ENCODE results near the gene OR2B2. TPM values are rescaled to one million over a fixed set of nuclear protein-coding genes. Genes with fewer than 3 reads are reported as not detected.
A peak's percentile ranks its signal among the peaks of the same experiment; 100 is the strongest.
"Not testable (repeated sequence)": the region's sequence is repeated elsewhere in the genome, so short reads cannot be mapped to it uniquely, and the experiment has no call there.

The OR2B2 gene
- total RNA-seq, 1 experiment from 2014 or later, result not detected

- POLR2A ChIA-PET (ENCODE audit: low non-redundant PET), result no interaction called here
- no peak for TF ChIP-seq EZH2 (IDR thresholded peaks at IDR 0.05; ENCODE audit: borderline replicate concordance, low read depth, low read length, poor library complexity, severe bottlenecking)
- TF ChIP-seq CTCF (conservative IDR thresholded peaks at IDR 0.05; ENCODE audit: low read depth, low read length), result no peak
- no peak overlapping the region for H3K27ac ChIP-seq (ENCODE audit: low read depth, low read length, poor library complexity, severe bottlenecking)
- intact Hi-C loops (cut with micrococcal nuclease; ENCODE audit: unreplicated experiment), result no loop called here
- BruUV-seq (replicated peaks), result no TSS peak
- peaks cover 19% of the 10 kb centered on the region for H3K27me3 ChIP-seq (replicated peaks; ENCODE audit: insufficient read depth, low read depth, low read length, poor library complexity)
- no peaks in the 10 kb centered on the region for H3K9me3 ChIP-seq (ENCODE audit: low read depth, low read length, poor library complexity, severe bottlenecking)
- no peaks in the 10 kb centered on the region for H3K36me3 ChIP-seq (ENCODE audit: insufficient read depth, low read length, poor library complexity, severe bottlenecking)
- CTCF ChIA-PET, result no interaction called here
- no peaks in the 10 kb centered on the region for H3K4me1 ChIP-seq (ENCODE audit: insufficient read depth, low read length, poor library complexity, severe bottlenecking)
- H3K4me3 ChIP-seq (ENCODE audit: low read depth, low read length, poor library complexity, severe bottlenecking), result no peak overlapping the region
- no peak for DNase-seq (ENCODE audit: low spot score)
These were observed 36.0 kb upstream of the OR2B2 start for GRCh38 chr6:27948237-27948636.

- CTCF ChIA-PET; POLR2A ChIA-PET (ENCODE audit: low non-redundant PET); H3K27me3 ChIP-seq (replicated peaks; ENCODE audit: insufficient read depth, low read depth, low read length, poor library complexity); intact Hi-C loops (cut with micrococcal nuclease; ENCODE audit: unreplicated experiment); H3K9me3 ChIP-seq (ENCODE audit: low read depth, low read length, poor library complexity, severe bottlenecking); H3K36me3 ChIP-seq (ENCODE audit: insufficient read depth, low read length, poor library complexity, severe bottlenecking); DNase-seq (ENCODE audit: low spot score); BruUV-seq (replicated peaks); H3K4me3 ChIP-seq (ENCODE audit: low read depth, low read length, poor library complexity, severe bottlenecking); H3K27ac ChIP-seq (ENCODE audit: low read depth, low read length, poor library complexity, severe bottlenecking); H3K4me1 ChIP-seq (ENCODE audit: insufficient read depth, low read length, poor library complexity, severe bottlenecking): not testable (repeated sequence)
These were observed 30.9 kb upstream of the OR2B2 start for GRCh38 chr6:27943072-27943471.

- Histone ChIP-seq H3K27ac (ENCODE audit: low read depth, low read length, poor library complexity, severe bottlenecking) (no peak overlapping the region), H3K27me3 (replicated peaks; ENCODE audit: insufficient read depth, low read depth, low read length, poor library complexity) (no peaks in the 10 kb centered on the region), H3K9me3 (ENCODE audit: low read depth, low read length, poor library complexity, severe bottlenecking) (no peaks in the 10 kb centered on the region), H3K4me3 (ENCODE audit: low read depth, low read length, poor library complexity, severe bottlenecking) (no peak overlapping the region), H3K4me1 (ENCODE audit: insufficient read depth, low read length, poor library complexity, severe bottlenecking) (no peaks in the 10 kb centered on the region), H3K36me3 (ENCODE audit: insufficient read depth, low read length, poor library complexity, severe bottlenecking) (no peaks in the 10 kb centered on the region)
- intact Hi-C loops (cut with micrococcal nuclease; ENCODE audit: unreplicated experiment), result no loop called here
- CTCF ChIA-PET, result no interaction called here
- peak; percentile 1 for DNase-seq (ENCODE audit: low spot score)
- POLR2A ChIA-PET (ENCODE audit: low non-redundant PET), result no interaction called here
- BruUV-seq (replicated peaks), result no TSS peak
- TF ChIP-seq CTCF (conservative IDR thresholded peaks at IDR 0.05; ENCODE audit: low read depth, low read length) (no peak), EZH2 (IDR thresholded peaks at IDR 0.05; ENCODE audit: borderline replicate concordance, low read depth, low read length, poor library complexity, severe bottlenecking) (no peak)
These were observed 28.6 kb upstream of the OR2B2 start for GRCh38 chr6:27940766-27941165.

- BruUV-seq (replicated peaks), result no TSS peak
- CTCF ChIA-PET, result no interaction called here
- DNase-seq (ENCODE audit: low spot score), result no peak
These were observed 19.0 kb upstream of the OR2B2 start for GRCh38 chr6:27931209-27931608.

GRCh38 chr6:27929930-27930329 lies 17.7 kb upstream of the OR2B2 start:
- H3K4me3 ChIP-seq (ENCODE audit: low read depth, low read length, poor library complexity, severe bottlenecking); H3K27me3 ChIP-seq (replicated peaks; ENCODE audit: insufficient read depth, low read depth, low read length, poor library complexity); intact Hi-C loops (cut with micrococcal nuclease; ENCODE audit: unreplicated experiment); DNase-seq (ENCODE audit: low spot score); H3K4me1 ChIP-seq (ENCODE audit: insufficient read depth, low read length, poor library complexity, severe bottlenecking); H3K9me3 ChIP-seq (ENCODE audit: low read depth, low read length, poor library complexity, severe bottlenecking); CTCF ChIA-PET; H3K36me3 ChIP-seq (ENCODE audit: insufficient read depth, low read length, poor library complexity, severe bottlenecking); BruUV-seq (replicated peaks); H3K27ac ChIP-seq (ENCODE audit: low read depth, low read length, poor library complexity, severe bottlenecking); POLR2A ChIA-PET (ENCODE audit: low non-redundant PET): not testable (repeated sequence)

More at GRCh38 chr6:27931209-27931608, 19.0 kb upstream of the OR2B2 start:
- Histone ChIP-seq H3K27me3 (replicated peaks; ENCODE audit: insufficient read depth, low read depth, low read length, poor library complexity) (no peaks in the 10 kb centered on the region), H3K4me1 (ENCODE audit: insufficient read depth, low read length, poor library complexity, severe bottlenecking) (no peaks in the 10 kb centered on the region), H3K9me3 (ENCODE audit: low read depth, low read length, poor library complexity, severe bottlenecking) (no peaks in the 10 kb centered on the region), H3K4me3 (ENCODE audit: low read depth, low read length, poor library complexity, severe bottlenecking) (no peak overlapping the region), H3K36me3 (ENCODE audit: insufficient read depth, low read length, poor library complexity, severe bottlenecking) (no peaks in the 10 kb centered on the region), H3K27ac (ENCODE audit: low read depth, low read length, poor library complexity, severe bottlenecking) (no peak overlapping the region)
- intact Hi-C loops (cut with micrococcal nuclease; ENCODE audit: unreplicated experiment), result no loop called here
- TF ChIP-seq CTCF (conservative IDR thresholded peaks at IDR 0.05; ENCODE audit: low read depth, low read length) (no peak), EZH2 (IDR thresholded peaks at IDR 0.05; ENCODE audit: borderline replicate concordance, low read depth, low read length, poor library complexity, severe bottlenecking) (no peak)
- POLR2A ChIA-PET (ENCODE audit: low non-redundant PET), result no interaction called here

- H3K27ac ChIP-seq (ENCODE audit: low read depth, low read length, poor library complexity, severe bottlenecking); intact Hi-C loops (cut with micrococcal nuclease; ENCODE audit: unreplicated experiment); BruUV-seq (replicated peaks); H3K4me3 ChIP-seq (ENCODE audit: low read depth, low read length, poor library complexity, severe bottlenecking); DNase-seq (ENCODE audit: low spot score); H3K9me3 ChIP-seq (ENCODE audit: low read depth, low read length, poor library complexity, severe bottlenecking); POLR2A ChIA-PET (ENCODE audit: low non-redundant PET); H3K27me3 ChIP-seq (replicated peaks; ENCODE audit: insufficient read depth, low read depth, low read length, poor library complexity); H3K4me1 ChIP-seq (ENCODE audit: insufficient read depth, low read length, poor library complexity, severe bottlenecking); H3K36me3 ChIP-seq (ENCODE audit: insufficient read depth, low read length, poor library complexity, severe bottlenecking); CTCF ChIA-PET: not testable (repeated sequence)
These were observed 15.8 kb upstream of the OR2B2 start for GRCh38 chr6:27928041-27928440.
